Measurements from ENCODE around the gene TRAPPC10.

The TRAPPC10 gene

DNA sequence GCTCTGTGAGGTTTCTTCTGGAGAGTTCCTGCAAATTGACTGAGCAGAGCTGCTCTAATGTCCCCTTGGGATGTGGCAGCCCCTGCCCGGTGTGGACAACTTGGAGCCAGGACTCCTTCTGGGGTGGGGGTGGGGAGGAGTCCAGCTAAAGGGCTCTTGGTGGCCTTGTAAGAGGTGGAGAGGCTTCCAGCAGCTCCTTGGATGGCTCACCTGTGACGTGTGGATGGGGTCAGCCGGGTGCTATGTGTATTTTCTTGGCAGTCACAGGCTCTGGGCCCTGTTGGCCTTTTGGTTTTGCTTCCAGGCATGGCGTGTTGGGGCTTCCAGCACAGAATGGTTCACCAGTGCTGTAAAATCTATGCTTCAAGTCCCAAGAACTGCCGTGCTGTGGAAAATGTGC is 38.2 kb downstream of the TRAPPC10 start:
- H3K27ac Mint-ChIP-seq = peak overlapping the region; percentile 9
- H3K27me3 Mint-ChIP-seq = no peaks in the 10 kb centered on the region
- peaks cover 6% of the 10 kb centered on the region for H3K4me1 Mint-ChIP-seq (ENCODE audit: low read depth)
- H3K4me3 Mint-ChIP-seq = no peak overlapping the region
- peaks cover 93% of the 10 kb centered on the region for H3K36me3 Mint-ChIP-seq (ENCODE audit: low read depth)
- no peaks in the 10 kb centered on the region for H3K9me3 Mint-ChIP-seq
- intact Hi-C loops (cut with micrococcal nuclease) = no loop called here

DNA sequence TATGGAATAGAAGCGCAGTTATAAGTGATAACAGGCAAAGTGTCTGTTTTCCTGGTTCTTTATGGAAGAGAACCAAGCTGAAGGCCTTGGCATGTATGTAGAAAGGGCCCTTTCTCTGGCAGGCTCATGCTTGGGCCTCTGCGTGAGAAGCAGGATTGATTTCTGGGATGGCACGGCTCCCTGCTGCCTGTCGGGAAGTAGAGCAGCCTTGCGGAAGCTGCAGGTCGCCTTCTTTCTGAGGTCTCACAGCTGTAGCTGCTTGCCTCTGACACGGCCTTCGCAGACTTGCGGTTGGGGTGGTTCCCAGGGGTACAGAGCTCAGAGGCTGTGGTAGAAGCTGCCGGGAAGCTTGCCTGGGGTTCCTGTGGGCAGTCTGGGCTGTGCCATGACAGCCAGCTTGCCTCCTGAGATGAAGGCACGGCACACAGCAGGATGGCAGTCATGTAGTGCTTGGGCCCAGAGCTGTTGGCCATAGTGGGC is 39.4 kb downstream of the TRAPPC10 start:
- H3K4me1 Mint-ChIP-seq (ENCODE audit: low read depth) = peaks cover 6% of the 10 kb centered on the region
- no peaks in the 10 kb centered on the region for H3K9me3 Mint-ChIP-seq
- no peaks in the 10 kb centered on the region for H3K27me3 Mint-ChIP-seq
- H3K36me3 Mint-ChIP-seq (ENCODE audit: low read depth) = peaks cover 93% of the 10 kb centered on the region
- intact Hi-C loops (cut with micrococcal nuclease) = no loop called here
- no peak overlapping the region for H3K27ac Mint-ChIP-seq
- H3K4me3 Mint-ChIP-seq = no peak overlapping the region

DNA sequence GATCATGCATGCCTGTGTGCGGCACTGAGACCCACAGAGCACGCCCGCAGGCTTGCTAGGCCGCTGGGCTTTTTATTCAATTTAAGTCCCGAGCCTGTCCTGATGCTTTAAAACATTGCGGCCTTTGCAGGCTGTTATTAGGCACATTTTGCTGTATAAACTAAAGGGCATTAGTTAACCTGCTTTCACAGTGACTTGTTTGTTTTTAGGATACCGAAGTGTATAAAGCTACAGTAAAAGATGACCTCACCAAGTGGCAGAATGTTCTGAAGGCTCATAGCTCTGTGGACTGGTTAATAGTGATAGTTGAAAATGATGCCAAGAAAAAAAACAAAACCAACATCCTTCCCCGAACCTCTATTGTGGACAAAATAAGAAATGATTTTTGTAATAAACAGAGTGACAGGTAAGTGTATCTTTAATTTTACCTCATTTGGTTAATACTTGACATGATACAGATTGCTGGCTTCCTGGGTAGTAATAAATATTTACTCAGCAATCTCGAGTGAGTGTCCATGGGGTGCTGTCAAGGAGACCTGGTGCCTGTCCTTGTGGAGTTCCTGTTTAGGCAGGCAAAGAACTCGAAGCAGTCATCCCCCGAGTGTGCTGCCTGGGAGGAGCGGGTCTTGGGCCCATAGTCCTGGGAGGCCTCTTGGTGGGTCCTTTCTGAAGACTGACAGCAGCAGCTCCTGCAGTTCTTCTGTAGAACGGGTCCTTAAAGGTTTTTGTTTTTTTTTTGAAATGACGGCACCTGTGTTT is 40.1 kb downstream of the TRAPPC10 start:
- Mint-ChIP-seq H3K4me3 (no peak overlapping the region), H3K27me3 (no peaks in the 10 kb centered on the region), H3K4me1 (ENCODE audit: low read depth) (peaks cover 6% of the 10 kb centered on the region), H3K9me3 (no peaks in the 10 kb centered on the region), H3K36me3 (ENCODE audit: low read depth) (peaks cover 93% of the 10 kb centered on the region), H3K27ac (no peak overlapping the region)
- intact Hi-C loops (cut with micrococcal nuclease) = no loop called here

DNA sequence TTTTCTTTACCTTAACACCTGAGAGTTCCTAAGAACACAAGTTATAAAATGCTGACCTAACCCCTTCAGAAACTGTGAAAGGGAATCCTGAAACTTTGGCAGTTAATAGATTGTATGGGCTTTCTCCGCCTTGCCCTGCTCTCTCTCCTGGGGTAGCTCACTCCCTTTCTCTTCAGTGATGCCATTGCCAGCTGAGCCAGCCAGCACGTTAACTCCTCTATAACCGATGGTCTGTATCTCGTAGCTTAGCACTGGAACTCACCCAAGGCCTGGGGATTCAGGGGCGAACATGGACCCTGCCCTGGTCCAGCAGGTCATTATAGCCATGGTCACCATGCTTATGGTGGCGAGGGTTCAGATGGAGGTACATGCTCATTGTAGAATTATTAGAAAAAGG is 40.7 kb downstream of the TRAPPC10 start:
- no peaks in the 10 kb centered on the region for H3K27me3 Mint-ChIP-seq
- H3K27ac Mint-ChIP-seq = no peak overlapping the region
- H3K4me1 Mint-ChIP-seq (ENCODE audit: low read depth) = peaks cover 8% of the 10 kb centered on the region
- peaks cover 93% of the 10 kb centered on the region for H3K36me3 Mint-ChIP-seq (ENCODE audit: low read depth)
- no peak overlapping the region for H3K4me3 Mint-ChIP-seq
- intact Hi-C loops (cut with micrococcal nuclease) = no loop called here
- no peaks in the 10 kb centered on the region for H3K9me3 Mint-ChIP-seq

DNA sequence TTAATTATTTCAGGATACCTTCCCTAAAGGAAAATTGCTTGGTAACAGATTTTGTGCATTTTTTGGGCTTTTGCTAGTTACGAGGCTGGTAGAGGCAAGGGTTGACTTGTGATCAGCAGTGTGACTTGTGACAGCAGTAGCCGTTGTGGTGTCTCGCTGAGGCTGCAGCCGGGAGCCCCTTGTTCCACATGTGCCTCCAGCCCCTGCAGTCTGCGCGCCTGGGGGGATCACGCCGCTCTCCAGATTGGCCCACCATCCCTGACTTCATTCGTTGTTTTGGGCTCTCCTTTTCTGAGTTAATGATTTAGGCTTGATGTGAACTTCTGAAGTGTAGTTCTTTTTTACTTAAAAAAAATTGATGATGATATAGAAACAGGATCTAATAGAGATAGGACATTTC is 41.5 kb downstream of the TRAPPC10 start:
- Mint-ChIP-seq H3K9me3 (no peaks in the 10 kb centered on the region), H3K4me3 (no peak overlapping the region), H3K27ac (no peak overlapping the region), H3K27me3 (no peaks in the 10 kb centered on the region), H3K4me1 (ENCODE audit: low read depth) (peaks cover 14% of the 10 kb centered on the region), H3K36me3 (ENCODE audit: low read depth) (peaks cover 93% of the 10 kb centered on the region)
- intact Hi-C loops (cut with micrococcal nuclease) = no loop called here

DNA sequence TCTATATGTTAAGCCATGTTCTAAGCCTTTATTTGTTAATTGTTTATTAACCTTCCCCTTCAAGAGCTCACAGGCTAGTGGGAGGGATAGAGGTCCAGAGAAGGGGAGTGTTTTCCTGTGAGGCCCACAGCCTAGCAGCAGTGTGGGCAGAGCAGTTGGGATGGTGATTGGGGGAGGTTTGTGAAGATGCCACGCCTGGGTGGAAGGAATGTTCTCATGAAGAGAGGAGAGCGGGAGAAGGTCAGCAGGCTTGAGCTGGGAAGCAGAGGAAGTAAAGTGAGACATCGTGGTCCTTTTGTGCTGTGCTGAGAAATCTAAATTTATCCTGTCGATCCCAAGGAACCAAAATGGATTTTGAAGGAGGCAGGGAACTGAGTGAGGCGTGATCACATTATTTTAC is 42.6 kb downstream of the TRAPPC10 start:
- Mint-ChIP-seq H3K27ac (peak overlapping the region; percentile 11), H3K9me3 (no peaks in the 10 kb centered on the region), H3K36me3 (ENCODE audit: low read depth) (peaks cover 93% of the 10 kb centered on the region), H3K4me1 (ENCODE audit: low read depth) (peaks cover 9% of the 10 kb centered on the region), H3K27me3 (no peaks in the 10 kb centered on the region), H3K4me3 (no peak overlapping the region)
- intact Hi-C loops (cut with micrococcal nuclease) = no loop called here

DNA sequence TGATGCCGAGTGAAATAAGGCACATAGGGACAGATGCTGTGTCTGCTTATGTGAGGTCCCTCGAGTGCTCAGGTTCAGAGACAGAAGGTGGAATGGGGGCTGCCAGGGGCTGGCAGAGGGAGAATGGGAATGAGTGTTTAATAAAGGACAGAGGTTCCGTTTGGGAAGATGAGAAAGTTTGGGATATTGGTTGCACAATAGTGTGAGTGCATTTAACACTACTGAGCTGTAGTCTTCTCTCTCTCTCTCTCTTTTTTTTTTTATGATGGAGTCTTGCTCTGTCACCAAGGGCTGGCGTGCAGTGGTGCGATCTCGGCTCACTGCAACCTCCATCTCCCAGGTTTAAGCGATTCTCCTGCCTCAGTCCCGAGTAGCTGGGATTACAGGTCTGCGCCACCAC is 44.9 kb downstream of the TRAPPC10 start:
- H3K9me3 Mint-ChIP-seq = no peaks in the 10 kb centered on the region
- H3K36me3 Mint-ChIP-seq (ENCODE audit: low read depth) = peaks cover 87% of the 10 kb centered on the region
- peaks cover 9% of the 10 kb centered on the region for H3K4me1 Mint-ChIP-seq (ENCODE audit: low read depth)
- no peaks in the 10 kb centered on the region for H3K27me3 Mint-ChIP-seq
- intact Hi-C loops (cut with micrococcal nuclease) = no loop called here
- no peak overlapping the region for H3K4me3 Mint-ChIP-seq
- no peak overlapping the region for H3K27ac Mint-ChIP-seq

DNA sequence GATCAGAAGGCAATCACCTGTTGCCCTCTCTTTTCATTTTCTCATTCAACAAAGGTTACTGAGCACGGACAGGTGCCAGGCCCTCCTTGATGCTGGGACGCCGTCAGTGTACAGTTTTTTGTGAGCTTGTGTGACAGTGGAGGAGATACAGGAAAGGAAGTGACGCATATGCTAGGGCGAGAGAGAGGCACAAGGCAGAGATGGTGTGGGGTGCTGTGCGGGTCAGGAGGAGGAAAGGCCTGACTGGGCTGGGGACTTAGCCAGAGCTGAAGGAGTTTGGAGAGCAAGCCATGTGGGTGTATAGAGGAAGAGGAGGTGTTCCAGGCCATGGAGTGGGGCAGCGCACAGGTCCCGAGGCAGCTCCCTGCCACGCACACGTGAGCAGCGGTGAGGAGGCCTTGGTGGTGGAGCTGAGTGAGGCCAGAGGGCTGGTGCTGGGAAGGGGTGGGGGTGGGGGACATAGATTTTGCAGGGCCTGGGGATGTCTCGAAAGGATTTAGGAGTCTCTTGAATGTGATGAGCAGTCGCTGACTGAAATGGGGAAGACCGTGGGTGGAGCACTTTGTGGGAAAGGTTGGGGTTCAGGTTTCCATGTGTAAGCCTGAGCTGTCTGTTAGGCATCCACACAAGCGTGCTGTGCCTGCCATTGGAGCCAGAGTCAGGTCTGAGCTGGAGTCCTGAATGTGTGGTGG is 46.0 kb downstream of the TRAPPC10 start:
- intact Hi-C loops (cut with micrococcal nuclease) = no loop called here
- Mint-ChIP-seq H3K27me3 (no peaks in the 10 kb centered on the region), H3K4me1 (ENCODE audit: low read depth) (peaks cover 9% of the 10 kb centered on the region), H3K9me3 (no peaks in the 10 kb centered on the region), H3K4me3 (no peak overlapping the region), H3K36me3 (ENCODE audit: low read depth) (peaks cover 87% of the 10 kb centered on the region), H3K27ac (no peak overlapping the region)

DNA sequence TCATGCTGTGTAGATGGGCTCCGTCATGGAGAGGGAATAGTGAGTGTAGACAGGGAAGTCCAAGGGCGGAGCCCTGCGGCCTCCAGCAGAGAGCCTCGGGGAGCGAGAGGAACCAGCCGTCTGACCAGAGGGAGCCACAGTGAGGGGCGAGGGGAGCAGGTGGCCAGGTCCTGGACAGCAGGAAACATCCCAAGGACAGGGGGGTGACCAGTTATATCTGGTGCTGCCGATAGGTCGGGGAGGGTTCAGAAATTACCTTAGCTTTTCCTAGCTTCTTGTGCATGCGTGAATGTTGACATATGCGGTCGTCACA is 46.5 kb downstream of the TRAPPC10 start:
- Mint-ChIP-seq H3K27ac (no peak overlapping the region), H3K36me3 (ENCODE audit: low read depth) (peaks cover 88% of the 10 kb centered on the region), H3K27me3 (no peaks in the 10 kb centered on the region), H3K9me3 (no peaks in the 10 kb centered on the region), H3K4me1 (ENCODE audit: low read depth) (peaks cover 9% of the 10 kb centered on the region), H3K4me3 (no peak overlapping the region)
- intact Hi-C loops (cut with micrococcal nuclease) = no loop called here

DNA sequence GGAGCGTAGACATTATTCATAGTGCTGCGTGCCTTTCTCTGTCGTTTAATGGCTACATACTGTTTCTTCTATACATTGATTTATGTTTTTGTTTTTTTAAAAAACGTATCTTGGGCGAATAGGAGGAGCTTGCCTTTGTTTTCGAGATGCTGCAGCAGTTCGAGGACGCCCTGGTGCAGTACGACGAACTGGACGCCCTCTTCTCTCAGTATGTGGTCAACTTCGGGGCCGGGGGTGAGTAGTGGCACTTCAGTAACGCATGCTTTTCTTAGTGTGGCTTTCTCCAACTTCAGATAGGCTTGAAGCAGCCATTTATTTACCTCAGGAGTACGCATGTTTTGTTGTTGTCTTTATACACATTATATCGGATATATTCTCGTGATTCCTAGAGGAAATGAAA is 46.9 kb downstream of the TRAPPC10 start:
- Mint-ChIP-seq H3K27ac (no peak overlapping the region), H3K4me1 (ENCODE audit: low read depth) (peaks cover 9% of the 10 kb centered on the region), H3K27me3 (no peaks in the 10 kb centered on the region), H3K36me3 (ENCODE audit: low read depth) (peaks cover 88% of the 10 kb centered on the region), H3K4me3 (no peak overlapping the region), H3K9me3 (no peaks in the 10 kb centered on the region)
- intact Hi-C loops (cut with micrococcal nuclease) = no loop called here

DNA sequence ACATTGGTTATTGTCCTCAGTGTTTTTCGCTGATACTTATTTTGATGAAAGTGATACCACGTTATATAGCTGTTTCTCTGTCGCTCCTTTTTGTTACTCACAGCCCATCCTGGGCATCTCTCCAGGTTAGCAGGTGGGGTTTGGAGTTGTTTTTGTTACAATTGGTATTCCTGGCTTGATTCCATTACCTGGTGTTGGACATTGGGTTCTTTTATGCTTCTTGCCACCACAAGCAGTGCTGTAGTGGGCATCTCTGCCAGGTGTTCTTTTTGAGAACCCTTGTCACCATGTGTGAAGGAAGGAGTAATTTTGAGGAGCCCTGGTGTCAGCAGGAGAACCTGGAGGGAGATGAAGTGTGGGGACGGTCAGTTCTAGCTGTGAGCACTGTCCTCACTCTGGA is 47.6 kb downstream of the TRAPPC10 start:
- Mint-ChIP-seq H3K36me3 (ENCODE audit: low read depth) (peaks cover 91% of the 10 kb centered on the region), H3K27me3 (no peaks in the 10 kb centered on the region), H3K27ac (no peak overlapping the region), H3K4me3 (no peak overlapping the region), H3K9me3 (no peaks in the 10 kb centered on the region), H3K4me1 (ENCODE audit: low read depth) (peaks cover 9% of the 10 kb centered on the region)
- intact Hi-C loops (cut with micrococcal nuclease) = no loop called here

DNA sequence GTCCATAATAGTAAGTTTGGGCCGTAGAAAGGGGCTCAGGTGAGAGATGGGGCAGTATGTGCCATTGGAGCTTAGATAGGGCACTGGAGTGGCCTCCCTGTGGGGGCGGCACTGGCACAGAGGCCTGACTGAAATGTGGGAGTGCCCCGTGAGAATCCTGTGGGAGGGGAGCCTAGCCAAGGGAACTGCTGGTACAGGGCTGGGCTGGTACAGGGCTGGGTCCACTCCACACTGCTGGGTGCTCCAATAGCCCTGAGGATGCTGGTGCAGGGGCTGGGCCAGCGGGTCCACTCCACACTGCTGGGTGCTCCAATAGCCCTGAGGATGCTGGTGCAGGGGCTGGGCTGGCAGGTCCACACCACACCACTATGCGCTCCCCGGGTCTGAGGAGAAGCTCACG is 50.3 kb downstream of the TRAPPC10 start:
- Mint-ChIP-seq H3K4me3 (no peak overlapping the region), H3K27ac (no peak overlapping the region), H3K36me3 (ENCODE audit: low read depth) (peaks cover 90% of the 10 kb centered on the region), H3K27me3 (no peaks in the 10 kb centered on the region), H3K9me3 (no peaks in the 10 kb centered on the region), H3K4me1 (ENCODE audit: low read depth) (peaks cover 22% of the 10 kb centered on the region)
- intact Hi-C loops (cut with micrococcal nuclease) = no loop called here

DNA sequence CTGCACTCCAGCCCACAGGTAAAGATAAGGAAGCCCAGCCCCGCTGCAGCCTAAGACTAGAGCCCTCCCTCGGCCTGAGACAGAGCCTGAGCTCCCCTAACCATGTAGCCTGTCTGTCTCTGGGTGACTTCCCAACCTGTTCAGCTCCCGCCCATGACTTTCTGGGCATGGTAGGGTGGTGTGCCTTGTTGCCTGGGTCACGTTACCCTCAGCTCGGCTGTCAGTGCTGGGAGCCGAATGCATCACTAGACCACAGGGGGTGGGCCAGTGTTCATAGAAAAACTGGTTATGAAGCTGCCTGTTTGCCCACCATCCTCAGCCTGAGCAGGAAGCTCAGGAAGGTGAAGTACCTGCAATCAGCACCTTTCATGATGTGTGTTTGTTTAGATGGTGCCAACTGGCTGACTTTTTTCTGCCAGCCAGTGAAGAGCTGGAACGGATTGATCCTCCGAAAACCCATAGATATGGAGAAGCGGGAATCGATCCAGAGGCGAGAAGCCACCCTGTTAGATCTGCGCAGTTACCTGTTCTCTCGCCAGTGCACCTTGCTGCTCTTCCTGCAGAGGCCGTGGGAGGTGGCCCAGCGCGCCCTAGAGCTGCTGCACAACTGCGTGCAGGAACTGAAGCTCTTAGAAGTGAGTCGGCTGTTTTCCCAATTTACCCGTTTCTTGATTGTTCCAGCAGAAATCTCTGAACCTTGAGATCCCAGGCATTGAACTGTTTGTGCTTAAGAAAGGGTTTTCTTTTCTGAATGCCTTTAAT is 51.2 kb downstream of the TRAPPC10 start:
- H3K9me3 Mint-ChIP-seq = no peaks in the 10 kb centered on the region
- H3K27me3 Mint-ChIP-seq = no peaks in the 10 kb centered on the region
- H3K4me1 Mint-ChIP-seq (ENCODE audit: low read depth) = peaks cover 15% of the 10 kb centered on the region
- H3K4me3 Mint-ChIP-seq = no peak overlapping the region
- H3K36me3 Mint-ChIP-seq (ENCODE audit: low read depth) = peaks cover 90% of the 10 kb centered on the region
- intact Hi-C loops (cut with micrococcal nuclease) = no loop called here
- no peak overlapping the region for H3K27ac Mint-ChIP-seq

DNA sequence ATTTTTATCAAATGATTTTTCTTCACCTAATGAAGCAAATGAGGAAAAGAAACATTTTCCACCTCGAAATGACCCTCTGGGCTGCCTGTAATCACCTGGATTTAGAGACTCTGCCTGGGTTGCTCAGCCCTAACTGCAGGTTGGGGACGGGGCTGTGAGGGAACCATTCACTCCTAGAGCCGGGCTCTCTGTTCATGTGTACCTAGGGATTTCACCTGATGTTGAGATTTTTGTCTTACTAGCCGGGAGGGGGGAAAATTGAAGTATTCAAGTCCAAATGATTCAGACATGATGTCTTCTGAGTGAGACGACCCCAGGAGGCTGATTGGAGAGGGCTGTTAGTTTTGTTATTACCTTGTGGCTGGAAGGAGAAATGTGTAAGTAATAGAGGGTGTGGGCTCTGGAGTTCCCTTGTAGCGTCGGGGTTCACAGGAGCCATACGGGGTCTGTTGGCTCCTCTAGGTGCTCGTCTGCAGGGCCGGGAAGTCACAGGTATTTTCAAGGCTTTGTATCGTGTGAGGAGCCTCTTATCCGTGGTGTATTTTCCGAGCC is 52.8 kb downstream of the TRAPPC10 start:
- Mint-ChIP-seq H3K27ac (peak overlapping the region; percentile 38), H3K36me3 (ENCODE audit: low read depth) (peaks cover 90% of the 10 kb centered on the region), H3K9me3 (no peaks in the 10 kb centered on the region), H3K27me3 (no peaks in the 10 kb centered on the region), H3K4me1 (ENCODE audit: low read depth) (peaks cover 13% of the 10 kb centered on the region), H3K4me3 (no peak overlapping the region)
- intact Hi-C loops (cut with micrococcal nuclease) = no loop called here

Measured in dendritic cell treated with granulocyte-macrophage colony-stimulating factor and Interleukin-4, amounts not matched to agents 40 ng/mL and 50 ng/mL, for 4 days (primary cell).